GM12874 (cell line): ENCODE data around the gene GATA1.

Source experiments
- CTCF ChIP-seq: IDR thresholded peaks from 2 replicates; pipeline ENCODE4 v1.5.1; 2011; ENCODE audit warnings: low read depth, mild to moderate bottlenecking, control low read depth, low read length, moderate library complexity; ENCODE audit not compliant: insufficient read depth

Gene GATA1

DNA sequence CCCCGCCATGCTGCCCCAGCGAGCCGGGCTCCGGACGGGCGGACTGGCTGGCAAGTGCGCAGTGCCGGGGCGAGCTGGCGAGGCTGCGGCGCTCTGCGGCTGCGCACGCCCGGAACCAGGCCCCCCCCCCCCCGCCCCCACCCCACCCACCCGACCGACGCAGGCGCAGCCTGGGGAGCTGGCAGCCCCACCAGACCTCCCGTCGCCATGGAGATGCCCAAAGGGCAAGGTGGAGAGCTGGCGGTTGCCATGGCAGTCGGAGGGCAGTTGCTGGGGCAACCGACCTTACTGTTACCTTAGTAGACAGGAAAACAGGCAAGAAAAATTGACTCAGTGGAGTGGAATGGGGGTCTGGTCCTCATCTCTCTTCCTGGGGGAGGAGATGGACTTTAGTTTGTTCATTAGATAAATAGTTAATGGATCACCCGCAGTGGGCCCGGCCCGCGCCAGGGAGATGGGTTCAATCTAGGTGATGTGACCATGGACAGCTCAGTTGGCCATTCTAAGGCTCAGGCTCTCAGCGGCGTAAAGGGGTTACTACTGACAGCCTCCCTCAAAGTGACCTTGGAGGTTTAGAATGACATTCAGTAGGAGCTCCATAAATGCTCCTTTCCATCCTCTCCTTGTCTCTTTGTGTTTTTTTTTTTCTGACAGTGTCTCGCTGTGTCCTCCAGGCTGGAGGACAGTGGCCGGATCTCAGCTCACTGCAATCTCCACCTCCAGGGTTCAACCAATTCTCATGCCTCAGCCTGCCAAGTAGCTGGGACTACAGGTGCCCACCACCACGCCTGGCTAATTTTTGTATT, 49.3 kb downstream of the GATA1 start, which contains the start of gene PCSK1N:
TSS of gene PCSK1N (minus strand) at position 87 of the 806 bp plus-strand sequence. CDS start at position 9, 78 bp downstream.
- TF ChIP-seq CTCF = no peak

- no peak for TF ChIP-seq CTCF
These were observed 53.3 kb downstream of the GATA1 start for GRCh38 chrX:48839686-48840085.
